DMS153 treated with DMSO at 0.1 percent for 48 hours (cell line): ENCODE measurements around the gene RABL6.

Experiments
- DNase-seq: peaks from one replicate; lab custom pipeline; 2025; ENCODE audit not compliant: unreplicated experiment; lab: John Stamatoyannopoulos, UW

The RABL6 gene

DNA sequence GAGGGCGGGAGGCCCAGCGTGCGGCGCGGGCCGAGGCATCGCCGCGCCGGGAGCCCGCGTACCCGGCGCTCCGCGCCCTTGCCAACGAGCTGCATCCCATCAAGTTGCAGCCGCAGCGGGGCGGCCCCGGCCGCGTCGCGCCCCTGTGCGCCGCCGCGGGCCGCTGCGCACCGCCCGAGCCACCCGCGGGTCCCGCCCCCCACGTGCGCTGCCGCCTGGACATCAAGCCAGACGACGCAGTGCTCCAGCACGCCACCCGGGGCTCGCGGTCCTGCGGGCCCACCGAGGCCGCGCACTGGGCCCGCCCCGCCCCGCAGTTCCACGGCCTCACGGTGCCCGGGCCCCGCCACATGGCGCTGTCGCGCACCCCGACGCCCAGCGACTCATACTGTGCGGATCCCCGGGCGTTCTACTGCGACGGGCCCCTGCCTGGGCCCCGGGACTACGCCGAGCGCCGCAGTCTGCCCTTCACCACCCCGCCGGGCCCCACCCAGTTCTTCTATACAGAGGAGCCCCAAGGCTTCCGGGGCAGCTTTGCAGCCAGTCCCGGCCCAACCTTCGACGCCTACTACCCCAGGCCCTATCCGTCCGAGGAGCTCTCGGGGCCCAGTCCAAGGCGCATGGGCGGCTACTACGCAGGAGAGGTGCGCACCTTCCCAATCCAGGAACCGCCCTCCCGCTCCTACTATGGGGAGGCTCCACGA is 37.2 kb downstream of the RABL6 start:
- DNase-seq, result no peak

DNA sequence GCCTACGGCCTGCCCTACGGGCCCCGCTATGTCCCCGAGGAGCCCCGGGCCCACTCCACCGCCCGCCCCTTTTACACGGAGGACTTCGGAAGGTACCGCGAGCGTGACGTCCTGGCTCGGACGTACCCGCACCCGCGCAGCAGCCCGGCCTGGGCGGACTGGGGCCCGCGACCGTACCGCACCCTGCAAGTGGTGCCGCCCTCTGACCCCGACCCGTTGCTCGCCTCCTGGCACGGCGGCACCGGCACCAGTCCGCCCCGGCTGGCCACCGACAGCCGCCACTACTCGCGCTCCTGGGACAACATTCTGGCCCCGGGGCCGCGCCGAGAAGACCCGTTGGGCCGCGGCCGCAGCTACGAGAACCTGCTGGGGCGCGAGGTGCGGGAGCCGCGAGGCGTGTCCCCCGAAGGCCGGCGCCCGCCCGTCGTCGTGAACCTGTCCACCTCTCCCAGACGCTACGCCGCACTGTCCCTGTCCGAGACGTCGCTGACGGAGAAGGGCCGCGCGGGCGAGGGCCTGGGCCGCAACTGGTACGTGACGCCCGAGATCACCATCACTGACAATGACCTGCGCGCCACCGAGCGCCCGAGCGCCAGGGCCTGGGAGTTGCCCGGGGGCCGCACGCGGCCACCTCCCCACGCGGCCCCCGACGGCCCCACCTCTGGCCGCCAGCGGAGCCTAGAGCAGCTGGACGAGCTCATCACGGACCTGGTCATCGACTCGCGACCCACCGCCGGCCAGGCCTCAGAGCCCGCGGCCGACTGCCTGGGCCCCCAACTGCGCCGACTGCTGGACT is 37.9 kb downstream of the RABL6 start:
- DNase-seq, result no peak

DNA sequence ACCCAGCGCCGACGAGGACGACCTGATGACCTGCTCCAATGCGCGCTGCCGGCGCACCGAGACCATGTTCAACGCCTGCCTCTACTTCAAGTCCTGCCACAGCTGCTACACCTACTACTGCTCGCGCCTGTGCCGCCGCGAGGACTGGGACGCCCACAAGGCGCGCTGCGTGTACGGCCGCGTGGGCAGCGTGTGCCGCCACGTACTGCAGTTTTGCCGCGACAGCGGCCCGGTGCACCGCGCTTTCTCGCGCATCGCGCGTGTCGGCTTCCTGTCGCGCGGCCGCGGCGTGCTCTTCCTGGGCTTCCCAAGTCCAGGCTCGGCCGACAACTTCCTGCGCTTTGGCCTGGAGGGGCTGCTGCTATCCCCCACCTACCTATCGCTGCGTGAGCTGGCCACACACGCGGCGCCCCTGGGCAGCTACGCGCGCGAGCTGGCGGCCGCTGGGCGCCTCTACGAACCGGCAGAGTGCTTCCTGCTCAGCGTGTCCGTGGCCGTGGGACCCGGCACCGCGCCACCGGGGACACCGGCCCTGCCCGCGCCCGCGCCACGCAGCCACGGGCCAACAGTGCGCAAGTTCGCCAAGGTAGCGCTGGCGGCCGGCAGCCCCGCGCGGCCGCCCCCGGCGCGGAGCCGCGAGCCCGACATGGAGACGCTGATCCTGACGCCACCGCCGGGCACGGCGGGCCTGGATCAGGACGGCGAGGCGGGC is 38.8 kb downstream of the RABL6 start:
- DNase-seq, result no peak

DNA sequence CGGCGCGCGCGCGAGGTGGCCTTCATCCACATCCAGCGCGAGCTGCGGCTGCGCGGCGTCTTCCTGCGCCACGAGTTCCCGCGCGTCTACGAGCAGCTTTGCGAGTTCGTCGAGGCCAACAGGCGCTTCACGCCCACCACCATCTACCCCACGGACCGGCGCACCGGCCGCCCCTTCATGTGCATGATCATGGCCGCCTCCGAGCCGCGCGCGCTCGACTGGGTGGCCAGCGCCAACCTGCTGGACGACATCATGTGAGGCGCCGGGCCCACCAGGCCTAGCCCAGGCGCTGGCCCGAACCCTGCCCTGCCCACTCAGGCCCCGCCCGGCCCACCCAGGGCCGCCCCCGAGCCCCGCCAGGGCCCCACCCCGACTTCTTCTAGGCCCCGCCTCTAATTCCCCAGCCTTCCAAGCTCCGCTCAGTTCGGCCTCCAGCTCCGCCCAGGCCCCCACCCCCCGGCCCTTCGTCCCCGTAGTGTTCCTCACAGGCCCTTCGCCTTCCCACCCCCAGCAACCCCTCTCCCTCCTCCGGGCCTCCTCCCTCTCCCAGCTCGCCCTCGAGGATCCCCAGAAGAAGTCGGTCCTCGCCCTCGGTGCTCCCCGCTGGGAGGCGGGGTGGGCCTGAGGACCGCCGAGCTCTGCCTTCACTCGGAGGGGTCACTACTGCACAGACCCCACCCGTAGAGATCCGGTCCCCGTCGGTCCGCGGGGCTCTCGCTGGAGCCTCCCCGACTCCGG is 39.5 kb downstream of the RABL6 start:
- DNase-seq, result no peak

DNA sequence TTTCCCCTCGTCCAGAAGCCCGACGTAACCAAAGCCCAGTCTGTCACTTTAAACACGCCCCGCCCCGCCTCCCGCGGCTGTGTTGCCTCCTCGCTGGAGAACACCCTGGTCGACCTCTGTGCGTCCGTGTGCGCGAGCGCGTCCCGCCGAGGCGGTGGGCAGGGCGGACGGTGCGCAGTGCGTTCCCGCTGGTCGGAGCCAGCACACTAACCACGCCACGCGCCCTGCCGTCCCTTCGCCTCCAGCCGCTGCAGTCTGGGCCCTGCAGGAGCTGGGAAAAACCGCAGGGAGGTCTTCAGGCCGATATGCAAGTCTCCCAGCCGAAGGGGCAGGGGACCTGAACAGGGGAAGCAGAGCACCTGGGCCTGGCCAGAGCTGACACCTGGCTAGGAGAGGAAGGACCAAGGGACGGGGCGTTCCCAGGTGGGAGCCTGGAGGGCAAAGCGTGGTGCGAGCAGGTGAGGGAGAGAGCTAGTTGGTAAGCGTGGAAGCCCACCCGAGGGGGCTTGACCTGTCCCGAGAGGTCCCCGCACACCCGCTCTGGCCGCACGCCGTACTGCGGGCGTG is 40.2 kb downstream of the RABL6 start:
- DNase-seq, result peak; percentile 42

DNA sequence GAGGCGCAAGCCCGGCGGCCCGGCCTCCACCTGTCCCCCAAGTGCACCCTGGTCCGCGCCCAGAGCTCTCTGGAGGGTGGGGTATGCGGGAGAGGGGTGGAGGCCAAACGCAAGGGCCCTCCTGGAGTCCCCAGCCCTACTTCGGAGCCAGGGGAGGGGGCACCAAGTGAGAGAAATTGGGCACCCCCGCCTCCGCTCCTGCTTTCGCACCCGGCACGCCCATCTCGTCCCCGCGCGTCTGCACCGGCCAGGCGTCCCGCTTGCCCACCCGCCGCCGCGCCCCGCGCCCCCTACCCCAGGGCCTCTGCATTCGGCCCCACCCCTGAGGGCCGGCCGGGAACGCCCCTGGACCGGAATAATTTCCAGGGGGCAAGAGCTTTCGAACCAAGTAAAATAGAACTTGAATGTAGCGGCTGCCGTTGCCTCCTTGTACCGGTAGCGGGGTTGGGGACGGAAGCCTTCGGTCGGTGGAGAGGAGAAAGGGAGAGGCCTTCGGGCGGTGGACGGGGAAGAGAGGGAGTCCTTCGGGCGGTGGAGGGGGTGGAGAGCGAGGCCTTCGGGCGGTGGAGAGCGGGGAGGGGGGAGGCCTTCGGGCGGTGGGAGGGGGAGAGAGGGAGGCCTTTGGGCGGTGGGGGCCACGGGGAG is 40.8 kb downstream of the RABL6 start:
- DNase-seq, result peak; percentile 23

DNA sequence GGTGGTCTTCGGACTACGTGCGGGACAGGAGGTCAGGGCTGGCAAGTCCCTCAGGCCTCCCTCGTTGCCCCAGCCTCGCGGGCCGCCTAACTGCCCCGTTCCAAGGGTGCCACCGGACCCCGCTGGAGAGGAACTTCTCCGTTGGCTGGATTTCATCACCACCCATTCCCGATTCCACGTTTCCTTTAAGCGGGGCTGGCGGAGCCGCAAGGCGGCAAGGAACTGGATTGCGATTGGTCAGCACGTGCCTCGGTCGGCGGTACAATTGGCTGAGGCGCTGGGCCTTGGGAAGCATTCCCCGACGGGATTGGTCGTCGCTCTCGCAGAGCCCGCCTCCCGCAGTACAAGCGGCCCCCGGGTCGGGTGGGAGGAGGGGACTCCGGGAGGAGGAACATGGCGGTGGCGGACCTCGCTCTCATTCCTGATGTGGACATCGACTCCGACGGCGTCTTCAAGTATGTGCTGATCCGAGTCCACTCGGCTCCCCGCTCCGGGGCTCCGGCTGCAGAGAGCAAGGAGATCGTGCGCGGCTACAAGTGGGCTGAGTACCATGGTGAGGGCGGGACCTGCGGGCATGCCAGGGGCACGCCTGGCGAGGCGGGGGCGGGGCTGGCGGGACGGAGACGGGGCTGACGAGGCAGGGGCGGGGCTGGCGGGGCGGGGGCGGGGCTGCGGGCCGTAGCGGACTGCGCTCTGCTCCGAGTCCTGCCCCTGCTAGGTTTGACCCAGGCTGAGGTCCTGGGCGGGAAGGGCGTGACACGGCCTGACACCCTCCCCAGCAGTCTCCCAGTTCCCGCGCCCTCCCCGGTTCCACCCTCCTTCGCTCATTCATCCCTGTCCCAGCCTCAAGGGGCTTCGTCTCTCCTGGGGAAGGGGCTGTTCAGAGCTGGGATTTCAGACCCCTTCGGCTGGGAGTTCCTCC is 41.6 kb downstream of the RABL6 start, which contains the start of gene PHPT1:
TSS of gene PHPT1 (plus strand) at position 372 of the 922 bp plus-strand sequence. CDS start at position 394, 22 bp downstream.
- DNase-seq, result peak; percentile 98

DNA sequence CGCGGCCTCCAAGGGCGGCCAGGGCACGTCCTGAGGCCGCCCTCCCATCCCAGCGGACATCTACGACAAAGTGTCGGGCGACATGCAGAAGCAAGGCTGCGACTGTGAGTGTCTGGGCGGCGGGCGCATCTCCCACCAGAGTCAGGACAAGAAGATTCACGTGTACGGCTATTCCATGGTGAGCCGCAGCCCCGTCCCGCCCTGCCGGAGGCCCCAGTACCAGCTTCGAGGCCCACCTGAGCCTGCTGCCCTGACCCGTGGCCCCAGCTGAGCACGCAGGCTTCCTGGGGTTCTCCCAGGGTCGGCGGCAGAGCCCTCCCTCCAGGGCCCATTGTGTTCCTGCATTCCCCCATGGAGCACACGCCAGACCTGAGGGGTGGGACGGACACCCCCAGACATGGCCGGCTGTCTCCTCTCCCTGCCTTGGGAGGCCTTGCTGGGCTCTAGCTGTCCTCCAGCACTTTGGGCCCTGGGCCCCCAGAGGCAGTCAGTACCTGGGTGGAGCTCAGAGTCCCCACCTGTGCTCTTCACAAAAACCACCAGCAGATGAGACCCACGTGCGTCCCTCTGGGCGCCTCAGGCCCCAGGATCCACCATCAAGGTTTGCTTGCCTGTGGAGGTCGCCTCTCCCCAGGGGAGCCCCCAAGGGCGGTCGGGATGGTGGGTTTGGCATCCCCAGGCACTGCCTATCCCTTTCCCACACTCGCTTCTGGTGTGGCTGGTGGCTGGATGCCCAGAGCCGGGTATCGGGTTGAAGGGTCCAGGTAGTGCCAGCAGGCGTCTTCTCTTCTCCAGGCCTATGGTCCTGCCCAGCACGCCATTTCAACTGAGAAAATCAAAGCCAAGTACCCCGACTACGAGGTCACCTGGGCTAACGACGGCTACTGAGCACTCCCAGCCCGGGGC is 42.5 kb downstream of the RABL6 start:
- DNase-seq, result no peak

DNA sequence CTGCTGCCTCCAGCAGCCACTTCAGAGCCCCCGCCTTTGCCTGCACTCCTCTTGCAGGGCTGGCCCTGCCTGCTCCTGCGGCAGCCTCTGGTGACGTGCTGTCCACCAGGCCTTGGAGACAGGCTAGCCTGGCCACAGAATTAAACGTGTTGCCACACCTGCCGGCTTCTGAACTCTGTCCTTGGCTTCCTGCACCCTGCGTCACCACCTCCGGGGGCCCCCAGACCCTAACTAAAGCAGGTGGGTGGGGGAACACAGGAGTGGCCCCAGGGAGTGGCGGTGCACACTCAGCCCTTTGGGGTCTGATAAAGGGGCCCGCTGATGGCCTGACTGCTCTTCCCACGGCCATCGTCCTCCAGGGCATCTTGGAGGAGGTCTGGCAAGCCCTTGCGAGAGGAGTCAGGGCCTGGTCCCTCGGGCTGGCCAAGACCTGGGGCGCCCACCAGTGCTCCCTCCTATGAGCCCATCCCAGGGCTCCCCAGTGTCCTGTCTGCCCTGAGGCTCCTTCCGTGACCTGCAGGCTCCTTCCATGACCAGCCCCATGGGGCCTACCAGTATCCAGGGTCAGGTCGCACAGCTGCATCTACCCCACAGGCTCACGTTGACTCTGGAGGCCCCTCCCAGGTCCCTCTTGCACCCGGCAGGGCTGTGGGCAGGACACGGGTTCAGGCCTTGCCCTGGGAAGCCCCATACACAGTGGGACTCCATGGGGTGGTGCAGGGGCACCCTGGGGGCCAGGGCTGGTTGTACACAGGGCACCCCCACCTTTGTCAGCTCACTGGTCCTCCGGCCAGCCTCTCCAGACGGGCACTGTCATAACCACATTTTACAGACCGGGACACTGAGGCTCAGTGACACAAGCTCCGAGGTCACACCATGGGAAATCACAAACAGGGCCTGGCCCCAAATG is 43.4 kb downstream of the RABL6 start:
- no peak for DNase-seq

DNA sequence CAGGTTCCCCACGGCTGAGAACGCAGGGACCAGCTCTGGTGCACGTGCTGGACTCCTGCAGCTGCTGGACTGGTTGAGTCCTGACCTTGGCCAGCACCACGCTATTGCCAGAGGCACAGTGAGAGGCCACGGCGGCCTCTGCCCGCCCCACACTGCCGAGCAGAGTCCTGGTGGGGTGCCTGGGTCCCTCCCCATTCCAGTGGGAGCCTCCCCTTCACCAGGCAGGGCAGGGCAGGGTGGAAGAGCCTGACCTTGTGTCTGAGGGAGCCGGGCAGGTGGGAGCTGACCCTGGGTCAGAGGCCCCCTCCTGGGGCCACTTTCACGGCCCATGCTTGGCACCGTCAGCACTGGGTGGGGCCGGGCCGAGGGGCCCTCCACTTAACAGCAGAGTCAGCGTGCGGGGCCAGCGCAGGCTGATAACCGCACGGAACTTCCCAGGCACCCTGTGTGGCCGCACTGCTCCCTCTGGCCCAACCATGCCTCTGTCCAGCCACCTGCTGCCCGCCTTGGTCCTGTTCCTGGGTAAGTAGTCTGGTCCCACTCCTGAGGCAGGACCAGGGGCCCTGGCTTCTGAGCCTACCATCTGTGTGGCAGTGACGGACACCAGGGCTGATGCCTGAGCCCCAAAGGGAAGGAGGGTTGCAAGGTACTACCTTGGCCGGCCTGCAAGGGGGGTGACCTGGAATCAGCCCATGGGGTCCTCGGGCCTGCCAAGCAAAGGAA is 44.4 kb downstream of the RABL6 start, which contains the start of gene MAMDC4:
TSS of gene MAMDC4 (plus strand) at position 406 of the 723 bp plus-strand sequence. CDS start at position 477, 71 bp downstream.
- DNase-seq, result no peak

DNA sequence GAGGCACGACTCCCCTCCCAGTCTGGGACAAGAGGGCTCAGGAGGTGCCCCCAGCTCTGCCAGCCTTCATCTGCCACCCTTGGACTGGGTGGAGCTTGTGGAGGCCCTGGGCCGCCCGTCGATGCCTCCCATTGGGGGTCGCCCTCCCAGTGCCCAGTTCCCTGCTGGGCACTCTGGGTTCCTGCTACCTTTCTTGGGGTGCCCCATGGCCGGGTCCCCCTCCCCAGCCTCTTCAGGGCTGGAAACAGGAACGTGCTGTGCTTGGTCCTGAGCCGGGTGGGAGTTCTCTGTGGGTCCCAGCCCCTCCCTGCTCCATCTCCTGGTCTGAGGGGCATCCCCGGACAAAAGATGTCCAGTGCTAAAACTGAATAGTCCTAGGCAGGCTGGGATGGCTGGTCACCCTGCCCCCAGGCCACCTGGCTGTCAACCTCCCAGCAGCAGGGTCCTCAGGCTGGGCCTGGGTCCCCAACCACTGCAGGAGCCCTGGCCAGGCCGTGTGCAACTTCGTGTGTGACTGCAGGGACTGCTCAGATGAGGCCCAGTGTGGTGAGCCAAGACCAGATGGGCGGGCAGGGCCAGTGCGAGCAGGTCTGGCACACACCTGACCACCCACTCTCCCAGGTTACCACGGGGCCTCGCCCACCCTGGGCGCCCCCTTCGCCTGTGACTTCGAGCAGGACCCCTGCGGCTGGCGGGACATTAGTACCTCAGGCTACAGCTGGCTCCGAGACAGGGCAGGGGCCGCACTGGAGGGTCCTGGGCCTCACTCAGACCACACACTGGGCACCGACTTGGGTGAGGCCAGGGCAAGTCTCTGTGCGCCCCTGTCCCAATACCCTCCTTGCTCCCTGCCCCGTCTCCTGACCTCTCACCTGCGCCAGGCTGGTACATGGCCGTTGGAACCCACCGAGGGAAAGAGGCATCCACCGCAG is 45.2 kb downstream of the RABL6 start:
- DNase-seq, result no peak

DNA sequence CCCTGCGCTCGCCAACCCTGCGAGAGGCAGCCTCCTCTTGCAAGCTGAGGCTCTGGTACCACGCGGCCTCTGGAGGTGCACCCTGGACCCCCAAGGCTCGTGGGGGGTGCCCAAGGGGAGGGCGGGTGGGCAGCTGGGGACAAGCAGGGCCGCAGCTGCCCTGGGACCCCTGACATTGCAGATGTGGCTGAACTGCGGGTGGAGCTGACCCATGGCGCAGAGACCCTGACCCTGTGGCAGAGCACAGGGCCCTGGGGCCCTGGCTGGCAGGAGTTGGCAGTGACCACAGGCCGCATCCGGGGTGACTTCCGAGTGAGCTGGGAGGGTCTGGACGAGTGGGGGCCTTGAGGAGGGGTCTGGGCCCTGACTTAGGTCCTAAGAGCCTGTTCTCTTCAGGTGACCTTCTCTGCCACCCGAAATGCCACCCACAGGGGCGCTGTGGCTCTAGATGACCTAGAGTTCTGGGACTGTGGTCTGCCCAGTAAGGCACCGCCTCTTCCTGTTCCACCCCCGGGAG is 45.9 kb downstream of the RABL6 start:
- no peak for DNase-seq

DNA sequence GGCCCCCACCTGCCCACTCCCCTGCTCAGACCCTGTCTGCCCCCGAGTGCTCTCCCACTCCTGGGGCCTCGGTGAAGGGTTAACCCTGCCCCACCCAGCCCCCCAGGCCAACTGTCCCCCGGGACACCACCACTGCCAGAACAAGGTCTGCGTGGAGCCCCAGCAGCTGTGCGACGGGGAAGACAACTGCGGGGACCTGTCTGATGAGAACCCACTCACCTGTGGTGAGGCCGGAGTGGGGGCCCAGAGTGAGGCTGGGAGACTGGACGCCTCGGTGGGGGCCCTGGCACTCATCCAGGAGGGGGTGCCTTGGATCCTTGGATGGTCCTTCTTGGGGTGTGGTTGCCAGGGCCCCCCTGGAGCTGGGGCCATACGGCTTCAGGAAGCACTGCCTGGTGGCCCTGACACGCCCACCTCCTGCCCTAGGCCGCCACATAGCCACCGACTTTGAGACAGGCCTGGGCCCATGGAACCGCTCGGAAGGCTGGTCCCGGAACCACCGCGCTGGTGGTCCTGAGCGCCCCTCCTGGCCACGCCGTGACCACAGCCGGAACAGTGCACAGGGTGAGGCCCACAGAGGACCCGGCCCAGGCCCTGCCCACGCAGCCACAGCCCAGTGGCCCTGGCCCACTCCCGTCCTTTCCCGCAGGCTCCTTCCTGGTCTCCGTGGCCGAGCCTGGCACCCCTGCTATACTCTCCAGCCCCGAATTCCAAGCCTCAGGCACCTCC is 46.5 kb downstream of the RABL6 start:
- DNase-seq, result no peak

DNA sequence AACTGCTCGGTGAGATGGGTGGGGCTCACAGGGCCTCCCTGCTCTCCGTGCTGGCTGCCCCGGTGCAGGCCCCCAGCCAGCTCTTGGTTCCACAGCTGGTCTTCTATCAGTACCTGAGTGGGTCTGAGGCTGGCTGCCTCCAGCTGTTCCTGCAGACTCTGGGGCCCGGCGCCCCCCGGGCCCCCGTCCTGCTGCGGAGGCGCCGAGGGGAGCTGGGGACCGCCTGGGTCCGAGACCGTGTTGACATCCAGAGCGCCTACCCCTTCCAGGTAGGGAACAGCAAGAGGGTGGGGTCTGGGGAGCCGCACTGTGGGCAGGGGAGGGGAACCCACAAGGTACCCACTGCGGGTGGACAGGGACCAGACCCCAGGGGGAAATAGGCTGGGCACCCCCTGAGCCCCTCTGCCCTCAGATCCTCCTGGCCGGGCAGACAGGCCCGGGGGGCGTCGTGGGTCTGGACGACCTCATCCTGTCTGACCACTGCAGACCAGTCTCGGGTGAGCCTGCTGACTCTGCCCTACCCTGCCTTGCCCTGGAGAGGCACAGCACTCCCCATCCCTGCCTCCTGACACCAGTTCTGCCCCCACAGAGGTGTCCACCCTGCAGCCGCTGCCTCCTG is 47.2 kb downstream of the RABL6 start:
- DNase-seq, result no peak
